Activated CD8-positive, alpha-beta T cell treated with anti-CD3 and anti-CD28 coated beads, Interleukin-2, amount 10 ng/mL, durations not matched to agents 7 days and 5 days (primary cell): ENCODE results near the gene NUB1. TPM values are rescaled to one million over a fixed set of nuclear protein-coding genes. Genes with fewer than 3 reads are reported as not detected.

Source experiments
- ATAC-seq: fragments of 150-1000 bp; cut with Tn5 transposase; one replicate; pipeline ENCODE4 v1.10.0; 2021; ENCODE audit warnings: moderate library complexity
- CTCF ChIA-PET: fragments of 350-600 bp; sonication (Branson Sonifier 250); formaldehyde crosslinking; loops from one replicate; lab custom pipeline; 2021; ENCODE audit warnings: antibody characterized with exemption; lab: Charles Lee
- POLR2A ChIA-PET: fragments of 350-600 bp; sonication (Branson Sonifier 250); formaldehyde crosslinking; loops from one replicate; lab custom pipeline; 2021; ENCODE audit warnings: antibody characterized with exemption; lab: Charles Lee
- DNase-seq: peaks from one replicate; pipeline ENCODE4 v3.0.0-alpha.2; 2020
- H3K27ac Mint-ChIP-seq: one replicate; pipeline ENCODE4 v1.8.0; 2021; ENCODE audit warnings: mild to moderate bottlenecking, mixed read lengths
- H3K27me3 Mint-ChIP-seq: one replicate; pipeline ENCODE4 v1.8.0; 2021; ENCODE audit warnings: low read depth, mixed read lengths
- H3K36me3 Mint-ChIP-seq: one replicate; pipeline ENCODE4 v1.8.0; 2021; ENCODE audit warnings: low read depth, mixed read lengths
- H3K4me1 Mint-ChIP-seq: one replicate; pipeline ENCODE4 v1.8.0; 2021; ENCODE audit warnings: low read depth, mixed read lengths
- H3K4me3 Mint-ChIP-seq: one replicate; pipeline ENCODE4 v1.8.0; 2021; ENCODE audit warnings: mild to moderate bottlenecking, mixed read lengths
- H3K9me3 Mint-ChIP-seq: one replicate; pipeline ENCODE4 v1.8.0; 2022; ENCODE audit warnings: mixed read lengths; ENCODE audit not compliant: insufficient read depth
- total RNA-seq, 2 experiments: library from RNA; stranded (reverse); gene quantifications; one replicate each; pipeline ENCODE4 v1.2.3, GENCODE V29; 2021

NUB1 gene
- total RNA-seq, 2 experiments from 2014 or later = 59.0 to 59.2 TPM

GRCh38 chr7:151346470-151346769 is 4.8 kb downstream of the NUB1 start:
- H3K27me3 Mint-ChIP-seq = no peaks in the 10 kb centered on the region
- H3K4me1 Mint-ChIP-seq = peaks cover 39% of the 10 kb centered on the region
- POLR2A ChIA-PET = no interaction called here
- no peak overlapping the region for H3K27ac Mint-ChIP-seq
- DNase-seq (no peak), ATAC-seq (no peak)
- CTCF ChIA-PET = interaction anchor here (0.8 to 1.3 kb wide), 2 partner anchors 31 to 41 kb away, joined by 3 to 4 read pairs; no protein-coding TSS in a partner anchor
- no peaks in the 10 kb centered on the region for H3K9me3 Mint-ChIP-seq
- no peak overlapping the region for H3K4me3 Mint-ChIP-seq
- H3K36me3 Mint-ChIP-seq = peaks cover 53% of the 10 kb centered on the region

GRCh38 chr7:151347200-151347599 is 5.6 kb downstream of the NUB1 start:
- Mint-ChIP-seq H3K9me3 (no peaks in the 10 kb centered on the region), H3K4me3 (no peak overlapping the region), H3K27me3 (no peaks in the 10 kb centered on the region), H3K36me3 (peaks cover 60% of the 10 kb centered on the region), H3K27ac (no peak overlapping the region), H3K4me1 (peaks cover 46% of the 10 kb centered on the region)
- ATAC-seq (no peak), DNase-seq (no peak)
- ChIA-PET CTCF (interaction anchor here (1.3 kb wide), 1 partner anchor 32 kb away, joined by 4 read pairs; no protein-coding TSS in a partner anchor), POLR2A (no interaction called here)

GRCh38 chr7:151348970-151349369 is 7.4 kb downstream of the NUB1 start:
- POLR2A ChIA-PET = interaction anchor here (4.5 kb wide), 1 partner anchor 34 kb away, joined by 32 read pairs; no protein-coding TSS in a partner anchor
- no peak for DNase-seq
- Mint-ChIP-seq H3K27ac (peak overlapping the region; percentile 97), H3K27me3 (no peaks in the 10 kb centered on the region), H3K4me1 (peaks cover 50% of the 10 kb centered on the region), H3K4me3 (peak overlapping the region; percentile 85), H3K36me3 (peaks cover 65% of the 10 kb centered on the region), H3K9me3 (no peaks in the 10 kb centered on the region)
- CTCF ChIA-PET = interaction anchor here (1.4 to 9.2 kb wide), 4 partner anchors 8 to 100 kb away, joined by 8 to 209 read pairs (median 42); partner anchors contain the start of gene NUB1
- no peak for ATAC-seq

GRCh38 chr7:151349507-151349853 is 7.9 kb downstream of the NUB1 start:
- Mint-ChIP-seq H3K4me1 (peaks cover 50% of the 10 kb centered on the region), H3K9me3 (no peaks in the 10 kb centered on the region), H3K4me3 (peak overlapping the region; percentile 85), H3K27me3 (no peaks in the 10 kb centered on the region), H3K36me3 (peaks cover 68% of the 10 kb centered on the region), H3K27ac (peak overlapping the region; percentile 97)
- ATAC-seq = peak; percentile 54
- CTCF ChIA-PET = interaction anchor here (0.7 to 9.2 kb wide), 12 partner anchors 9 to 226 kb away, joined by 3 to 209 read pairs (median 18); partner anchors contain the start of gene NUB1
- POLR2A ChIA-PET = interaction anchor here (4.5 to 5.1 kb wide), 2 partner anchors 8 to 34 kb away, joined by 32 to 58 read pairs; partner anchors contain the start of gene NUB1
- no peak for DNase-seq

GRCh38 chr7:151351027-151351426 is 9.4 kb downstream of the NUB1 start:
- Mint-ChIP-seq H3K4me1 (peaks cover 47% of the 10 kb centered on the region), H3K27ac (peak overlapping the region; percentile 90), H3K36me3 (peaks cover 72% of the 10 kb centered on the region), H3K27me3 (no peaks in the 10 kb centered on the region), H3K9me3 (no peaks in the 10 kb centered on the region), H3K4me3 (peak overlapping the region; percentile 51)
- POLR2A ChIA-PET = interaction anchor here (1.0 to 5.1 kb wide), 6 partner anchors 10 to 168 kb away, joined by 3 to 58 read pairs (median 6); partner anchors contain the start of genes NUB1 and RHEB
- CTCF ChIA-PET = interaction anchor here (0.9 to 9.2 kb wide), 21 partner anchors 9 to 281 kb away, joined by 3 to 209 read pairs (median 9); partner anchors contain the start of genes ABCF2 and NUB1
- DNase-seq (peak; percentile 63), ATAC-seq (no peak)

- CTCF ChIA-PET = interaction anchor here (0.5 to 9.2 kb wide), 27 partner anchors 11 to 431 kb away, joined by 3 to 209 read pairs (median 6); partner anchors contain the start of genes ABCF2 and NUB1
- H3K36me3 Mint-ChIP-seq = peaks cover 70% of the 10 kb centered on the region
- H3K27ac Mint-ChIP-seq = peak overlapping the region; percentile 90
- H3K4me1 Mint-ChIP-seq = peaks cover 46% of the 10 kb centered on the region
- POLR2A ChIA-PET = interaction anchor here (0.6 to 5.1 kb wide), 8 partner anchors 11 to 167 kb away, joined by 3 to 58 read pairs (median 4); partner anchors contain the start of genes CRYGN, NUB1 and RHEB
- ATAC-seq (peak; percentile 67), DNase-seq (peak; percentile 84)
- H3K9me3 Mint-ChIP-seq = no peaks in the 10 kb centered on the region
- H3K27me3 Mint-ChIP-seq = no peaks in the 10 kb centered on the region
- peak overlapping the region; percentile 51 for H3K4me3 Mint-ChIP-seq
Measured at GRCh38 chr7:151351967-151352366, 10.4 kb downstream of the NUB1 start.

GRCh38 chr7:151352512-151352911 is 10.9 kb downstream of the NUB1 start:
- H3K27me3 Mint-ChIP-seq = no peaks in the 10 kb centered on the region
- ChIA-PET POLR2A (interaction anchor here (0.6 to 5.1 kb wide), 7 partner anchors 10 to 167 kb away, joined by 4 to 58 read pairs (median 5); partner anchors contain the start of genes CRYGN, NUB1 and RHEB), CTCF (interaction anchor here (0.5 to 9.2 kb wide), 27 partner anchors 12 to 431 kb away, joined by 3 to 209 read pairs (median 7); partner anchors contain the start of genes ABCF2 and NUB1)
- H3K36me3 Mint-ChIP-seq = peaks cover 72% of the 10 kb centered on the region
- peak overlapping the region; percentile 90 for H3K27ac Mint-ChIP-seq
- ATAC-seq = no peak
- H3K9me3 Mint-ChIP-seq = no peaks in the 10 kb centered on the region
- peaks cover 46% of the 10 kb centered on the region for H3K4me1 Mint-ChIP-seq
- DNase-seq = no peak
- H3K4me3 Mint-ChIP-seq = peak overlapping the region; percentile 51

- H3K36me3 Mint-ChIP-seq = peaks cover 53% of the 10 kb centered on the region
- H3K9me3 Mint-ChIP-seq = no peaks in the 10 kb centered on the region
- DNase-seq = no peak
- H3K27me3 Mint-ChIP-seq = no peaks in the 10 kb centered on the region
- CTCF ChIA-PET = interaction anchor here (1.6 to 12.3 kb wide), 3 partner anchors 10 to 88 kb away, joined by 3 to 193 read pairs (median 46); no protein-coding TSS in a partner anchor
- ATAC-seq = no peak
- H3K4me3 Mint-ChIP-seq = no peak overlapping the region
- POLR2A ChIA-PET = no interaction called here
- peaks cover 8% of the 10 kb centered on the region for H3K4me1 Mint-ChIP-seq
- H3K27ac Mint-ChIP-seq = no peak overlapping the region
Measured at GRCh38 chr7:151361193-151361959, 19.8 kb downstream of the NUB1 start.

- no peak overlapping the region for H3K27ac Mint-ChIP-seq
Measured at GRCh38 chr7:151363182-151363581, 21.6 kb downstream of the NUB1 start.

GRCh38 chr7:151366166-151366879 is 24.7 kb downstream of the NUB1 start:
- Mint-ChIP-seq H3K36me3 (peaks cover 44% of the 10 kb centered on the region), H3K4me1 (peaks cover 17% of the 10 kb centered on the region)
- CTCF ChIA-PET = interaction anchor here (0.8 to 12.3 kb wide), 11 partner anchors 15 to 416 kb away, joined by 3 to 193 read pairs (median 3); no protein-coding TSS in a partner anchor

More at GRCh38 chr7:151363182-151363581, 21.6 kb downstream of the NUB1 start:
- Mint-ChIP-seq H3K36me3 (peaks cover 46% of the 10 kb centered on the region), H3K4me1 (peaks cover 11% of the 10 kb centered on the region), H3K9me3 (no peaks in the 10 kb centered on the region), H3K27me3 (no peaks in the 10 kb centered on the region), H3K4me3 (no peak overlapping the region)
- ChIA-PET CTCF (interaction anchor here (2.1 to 12.3 kb wide), 3 partner anchors 12 to 87 kb away, joined by 6 to 193 read pairs (median 46); no protein-coding TSS in a partner anchor), POLR2A (interaction anchor here (0.7 kb wide), 1 partner anchor 10 kb away, joined by 4 read pairs; no protein-coding TSS in a partner anchor)
- no peak for DNase-seq
- no peak for ATAC-seq

GRCh38 chr7:151366880-151367222 is 25.2 kb downstream of the NUB1 start:
- no peak overlapping the region for H3K4me3 Mint-ChIP-seq
- H3K27me3 Mint-ChIP-seq = no peaks in the 10 kb centered on the region
- H3K27ac Mint-ChIP-seq = no peak overlapping the region
- H3K4me1 Mint-ChIP-seq = peaks cover 17% of the 10 kb centered on the region
- DNase-seq (no peak), ATAC-seq (no peak)
- ChIA-PET CTCF (interaction anchor here (0.9 to 12.3 kb wide), 10 partner anchors 15 to 415 kb away, joined by 3 to 193 read pairs (median 3); no protein-coding TSS in a partner anchor), POLR2A (no interaction called here)
- peaks cover 40% of the 10 kb centered on the region for H3K36me3 Mint-ChIP-seq
- no peaks in the 10 kb centered on the region for H3K9me3 Mint-ChIP-seq

More at GRCh38 chr7:151366166-151366879, 24.7 kb downstream of the NUB1 start:
- ATAC-seq = no peak
- Mint-ChIP-seq H3K4me3 (no peak overlapping the region), H3K9me3 (no peaks in the 10 kb centered on the region), H3K27ac (no peak overlapping the region), H3K27me3 (no peaks in the 10 kb centered on the region)
- POLR2A ChIA-PET = no interaction called here
- no peak for DNase-seq
